ENCODE results near the gene DLGAP1.

Gene DLGAP1

DNA sequence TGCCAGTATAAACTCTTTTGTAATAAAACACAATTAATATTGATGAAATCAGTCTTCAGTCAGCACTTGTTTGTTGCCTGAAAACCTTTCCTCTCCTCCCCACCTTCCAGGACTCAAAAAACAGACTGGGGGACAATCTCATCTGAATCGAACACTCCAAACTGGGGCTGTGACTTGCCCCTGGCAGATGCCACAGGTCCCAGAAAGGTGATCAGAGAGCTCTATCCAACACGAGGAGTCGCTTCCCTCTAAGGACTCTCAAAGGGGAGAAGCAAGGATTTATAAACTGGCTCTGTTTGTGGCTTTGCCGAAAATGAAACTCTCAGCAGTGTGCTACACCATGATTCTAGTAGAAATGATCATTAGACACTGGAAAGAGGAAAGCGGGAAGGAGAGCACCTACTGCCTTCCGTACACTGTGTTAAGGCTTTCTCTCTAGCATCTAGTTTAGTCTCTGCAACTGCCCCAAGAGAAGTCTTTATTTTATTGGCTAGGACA lies 805.9 kb downstream of the DLGAP1 start:
- H3K4me3 ChIP-seq (ENCODE audit: low read depth, low read length) = no peak overlapping the region
- no peaks in the 10 kb centered on the region for H3K9me3 ChIP-seq (ENCODE audit: control insufficient read depth, insufficient read depth, low read length)
- peaks cover 32% of the 10 kb centered on the region for H3K4me1 ChIP-seq (ENCODE audit: control insufficient read depth, insufficient read depth, low read length)
- H3K27ac ChIP-seq (ENCODE audit: low read depth, low read length) = peak overlapping the region; percentile 18
- no peaks in the 10 kb centered on the region for H3K36me3 ChIP-seq (ENCODE audit: control insufficient read depth, insufficient read depth, low read length)
- no peaks in the 10 kb centered on the region for H3K27me3 ChIP-seq (ENCODE audit: control insufficient read depth, insufficient read depth, low read length)
- no peak overlapping the region for H3K9ac ChIP-seq (ENCODE audit: low read depth, low read length)

DNA sequence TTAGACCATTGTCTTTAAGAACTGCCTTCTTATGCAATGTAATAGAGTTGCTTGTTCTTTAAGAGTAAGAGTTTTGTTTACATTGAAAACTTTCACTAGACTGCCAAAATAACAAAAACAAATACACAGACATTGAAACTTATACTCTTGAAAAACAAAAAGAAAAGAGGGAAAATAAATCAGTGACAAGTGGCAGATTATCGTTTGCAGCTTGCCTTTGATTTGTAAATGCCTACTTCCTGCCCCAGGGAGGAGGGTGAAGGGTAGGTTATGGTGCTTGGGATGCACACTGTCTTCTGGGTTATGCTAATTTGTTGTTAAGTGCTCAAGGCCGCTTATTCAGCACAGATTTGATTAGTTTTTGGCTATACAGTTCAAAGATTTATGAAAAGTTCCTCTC lies 806.5 kb downstream of the DLGAP1 start:
- Histone ChIP-seq H3K9me3 (ENCODE audit: control insufficient read depth, insufficient read depth, low read length) (no peaks in the 10 kb centered on the region), H3K27me3 (ENCODE audit: control insufficient read depth, insufficient read depth, low read length) (no peaks in the 10 kb centered on the region), H3K27ac (ENCODE audit: low read depth, low read length) (peak overlapping the region; percentile 18), H3K4me1 (ENCODE audit: control insufficient read depth, insufficient read depth, low read length) (peaks cover 32% of the 10 kb centered on the region), H3K9ac (ENCODE audit: low read depth, low read length) (no peak overlapping the region), H3K4me3 (ENCODE audit: low read depth, low read length) (no peak overlapping the region), H3K36me3 (ENCODE audit: control insufficient read depth, insufficient read depth, low read length) (no peaks in the 10 kb centered on the region)

DNA sequence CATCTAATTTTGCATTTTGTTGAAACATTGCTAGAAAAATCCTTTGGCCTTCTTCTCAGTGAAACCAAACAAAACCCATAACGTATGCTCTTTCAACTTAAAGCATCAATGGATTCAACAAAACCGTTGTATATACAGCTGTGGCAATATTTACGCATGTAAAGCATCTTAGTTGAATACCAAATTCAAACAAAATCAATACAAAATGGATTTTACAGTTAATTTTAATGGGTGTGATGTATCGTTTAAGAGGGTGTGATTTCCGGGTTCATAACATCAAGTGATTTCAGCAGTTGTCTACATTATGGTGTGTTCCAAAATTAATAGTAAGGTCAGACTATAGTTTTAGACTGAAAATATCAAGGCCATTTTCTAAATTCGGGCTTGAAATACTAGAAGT lies 806.9 kb downstream of the DLGAP1 start:
- no peaks in the 10 kb centered on the region for H3K36me3 ChIP-seq (ENCODE audit: control insufficient read depth, insufficient read depth, low read length)
- no peak overlapping the region for H3K9ac ChIP-seq (ENCODE audit: low read depth, low read length)
- H3K27me3 ChIP-seq (ENCODE audit: control insufficient read depth, insufficient read depth, low read length) = no peaks in the 10 kb centered on the region
- H3K4me1 ChIP-seq (ENCODE audit: control insufficient read depth, insufficient read depth, low read length) = peaks cover 29% of the 10 kb centered on the region
- H3K4me3 ChIP-seq (ENCODE audit: low read depth, low read length) = no peak overlapping the region
- H3K9me3 ChIP-seq (ENCODE audit: control insufficient read depth, insufficient read depth, low read length) = no peaks in the 10 kb centered on the region
- H3K27ac ChIP-seq (ENCODE audit: low read depth, low read length) = no peak overlapping the region

DNA sequence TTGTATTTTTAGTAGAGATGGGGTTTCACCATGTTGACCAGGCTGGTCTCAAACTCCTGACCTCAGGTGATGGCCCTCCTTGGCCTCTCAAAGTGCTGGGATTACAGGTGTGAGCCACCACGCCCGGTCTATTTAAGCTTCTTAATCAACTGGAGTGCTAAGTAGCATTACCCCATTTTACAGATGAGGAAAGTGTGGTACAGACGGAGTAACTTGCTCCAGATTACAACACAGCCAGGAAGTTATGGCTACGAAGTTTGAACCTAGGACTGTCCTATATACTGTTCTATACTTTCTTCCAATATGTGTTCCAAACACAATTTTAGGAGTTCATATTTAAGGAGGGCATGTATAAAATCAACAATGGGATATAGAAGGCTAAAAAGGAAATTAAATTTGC lies 807.5 kb downstream of the DLGAP1 start:
- peaks cover 23% of the 10 kb centered on the region for H3K4me1 ChIP-seq (ENCODE audit: control insufficient read depth, insufficient read depth, low read length)
- H3K9me3 ChIP-seq (ENCODE audit: control insufficient read depth, insufficient read depth, low read length) = no peaks in the 10 kb centered on the region

DNA sequence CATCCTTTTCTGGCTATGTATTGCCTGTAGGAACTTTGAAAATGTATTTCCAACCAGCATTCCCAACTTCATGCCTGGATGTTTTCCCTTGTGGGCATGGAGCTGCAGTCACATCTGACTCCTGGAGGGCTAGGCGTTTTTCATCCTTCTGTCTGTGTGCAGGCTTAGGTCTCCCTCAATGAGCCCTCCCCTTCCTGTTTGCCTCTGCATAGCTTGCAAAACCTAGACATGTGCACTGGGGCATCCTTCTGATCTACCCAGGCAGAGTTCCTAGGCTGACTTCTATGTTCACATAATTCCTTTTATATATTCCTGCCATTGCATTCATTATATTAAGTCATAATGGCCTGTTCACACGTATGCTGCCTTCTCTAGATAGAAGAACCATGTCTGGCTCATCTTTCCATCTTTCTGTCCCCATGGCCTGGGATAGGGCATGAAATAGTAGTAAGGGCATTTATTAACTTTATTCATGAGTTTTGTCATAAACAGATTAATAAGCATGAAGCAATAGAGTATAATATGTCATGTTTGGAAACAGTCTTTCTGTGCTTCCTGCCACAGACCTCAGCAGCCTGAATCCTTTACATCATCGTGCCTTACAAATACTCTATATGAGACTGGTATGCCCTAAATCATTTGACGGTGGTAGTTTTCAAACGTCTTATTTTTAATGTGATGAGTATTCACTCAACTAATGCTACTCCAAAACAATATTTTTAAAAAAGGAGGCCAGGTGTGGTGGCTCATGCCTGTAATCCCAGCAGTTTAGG lies 809.5 kb downstream of the DLGAP1 start:
- Histone ChIP-seq H3K36me3 (ENCODE audit: control insufficient read depth, insufficient read depth, low read length) (no peaks in the 10 kb centered on the region), H3K27ac (ENCODE audit: low read depth, low read length) (no peak overlapping the region)

More for the DNA sequence above, 807.5 kb downstream of the DLGAP1 start:
- no peak overlapping the region for H3K4me3 ChIP-seq (ENCODE audit: low read depth, low read length)
- H3K9ac ChIP-seq (ENCODE audit: low read depth, low read length) = no peak overlapping the region
- no peaks in the 10 kb centered on the region for H3K27me3 ChIP-seq (ENCODE audit: control insufficient read depth, insufficient read depth, low read length)
- H3K27ac ChIP-seq (ENCODE audit: low read depth, low read length) = no peak overlapping the region
- no peaks in the 10 kb centered on the region for H3K36me3 ChIP-seq (ENCODE audit: control insufficient read depth, insufficient read depth, low read length)

DNA sequence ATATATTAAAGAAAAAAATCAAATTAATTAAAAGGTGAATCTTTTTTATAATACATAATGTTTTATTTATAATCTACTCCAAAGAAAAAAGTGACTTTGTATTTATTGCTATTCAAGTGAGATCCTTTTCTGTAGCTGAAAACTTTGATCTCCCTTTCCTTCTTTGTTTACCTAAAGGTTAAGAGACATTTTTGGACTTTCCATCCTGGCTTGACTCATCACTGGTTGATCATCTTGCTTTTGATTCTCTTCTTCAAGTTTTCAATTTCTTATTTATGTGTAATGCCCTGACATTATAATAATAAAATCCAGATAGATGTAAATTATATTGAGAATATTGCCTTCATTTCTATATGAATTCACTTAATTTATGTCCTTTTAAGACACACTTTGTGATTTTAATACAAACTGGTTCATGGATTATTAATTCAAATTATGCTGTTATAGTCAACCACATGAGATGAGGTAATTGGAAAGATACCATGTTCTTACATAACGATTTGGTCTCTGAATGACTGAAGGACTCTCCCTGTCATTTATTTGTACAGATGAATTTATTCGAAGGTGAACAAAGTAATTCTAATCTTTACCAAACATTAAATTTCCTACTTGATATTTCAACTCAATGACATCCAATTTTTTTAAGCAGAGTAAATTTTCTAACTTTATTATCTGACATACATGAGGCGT lies 820.7 kb downstream of the DLGAP1 start:
- H3K4me1 ChIP-seq (ENCODE audit: control insufficient read depth, insufficient read depth, low read length) = no peaks in the 10 kb centered on the region
- H3K27ac ChIP-seq (ENCODE audit: low read depth, low read length) = no peak overlapping the region
- H3K27me3 ChIP-seq (ENCODE audit: control insufficient read depth, insufficient read depth, low read length) = no peaks in the 10 kb centered on the region

More for the DNA sequence above, 809.5 kb downstream of the DLGAP1 start:
- H3K9me3 ChIP-seq (ENCODE audit: control insufficient read depth, insufficient read depth, low read length) = no peaks in the 10 kb centered on the region
- no peak overlapping the region for H3K9ac ChIP-seq (ENCODE audit: low read depth, low read length)
- H3K4me3 ChIP-seq (ENCODE audit: low read depth, low read length) = no peak overlapping the region
- peaks cover 21% of the 10 kb centered on the region for H3K4me1 ChIP-seq (ENCODE audit: control insufficient read depth, insufficient read depth, low read length)
- H3K27me3 ChIP-seq (ENCODE audit: control insufficient read depth, insufficient read depth, low read length) = no peaks in the 10 kb centered on the region

DNA sequence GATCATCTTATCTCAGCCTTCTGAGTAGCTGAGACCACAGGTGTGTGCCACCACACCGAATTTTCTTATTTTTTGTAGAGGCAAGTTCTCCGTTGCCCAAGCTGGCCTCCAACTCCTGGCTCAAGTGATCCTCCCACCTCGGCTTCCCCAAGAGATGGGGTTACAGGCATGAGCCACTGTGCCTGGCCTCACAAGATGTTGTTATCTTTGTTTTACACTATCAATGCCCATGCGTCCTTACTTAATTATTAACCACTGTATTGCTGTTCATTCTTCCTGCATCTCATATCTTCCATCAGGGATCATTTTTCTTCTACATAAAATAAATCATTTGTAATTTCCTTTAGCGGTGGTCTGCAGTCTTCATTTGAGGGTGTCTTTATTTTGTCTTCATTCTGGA lies 823.2 kb downstream of the DLGAP1 start:
- Histone ChIP-seq H3K36me3 (ENCODE audit: control insufficient read depth, insufficient read depth, low read length) (no peaks in the 10 kb centered on the region), H3K4me1 (ENCODE audit: control insufficient read depth, insufficient read depth, low read length) (no peaks in the 10 kb centered on the region), H3K27ac (ENCODE audit: low read depth, low read length) (no peak overlapping the region), H3K9ac (ENCODE audit: low read depth, low read length) (no peak overlapping the region), H3K27me3 (ENCODE audit: control insufficient read depth, insufficient read depth, low read length) (no peaks in the 10 kb centered on the region), H3K9me3 (ENCODE audit: control insufficient read depth, insufficient read depth, low read length) (no peaks in the 10 kb centered on the region), H3K4me3 (ENCODE audit: low read depth, low read length) (no peak overlapping the region)

More for the DNA sequence above, 820.7 kb downstream of the DLGAP1 start:
- H3K9ac ChIP-seq (ENCODE audit: low read depth, low read length) = no peak overlapping the region
- H3K4me3 ChIP-seq (ENCODE audit: low read depth, low read length) = no peak overlapping the region
- no peaks in the 10 kb centered on the region for H3K9me3 ChIP-seq (ENCODE audit: control insufficient read depth, insufficient read depth, low read length)
- no peaks in the 10 kb centered on the region for H3K36me3 ChIP-seq (ENCODE audit: control insufficient read depth, insufficient read depth, low read length)

DNA sequence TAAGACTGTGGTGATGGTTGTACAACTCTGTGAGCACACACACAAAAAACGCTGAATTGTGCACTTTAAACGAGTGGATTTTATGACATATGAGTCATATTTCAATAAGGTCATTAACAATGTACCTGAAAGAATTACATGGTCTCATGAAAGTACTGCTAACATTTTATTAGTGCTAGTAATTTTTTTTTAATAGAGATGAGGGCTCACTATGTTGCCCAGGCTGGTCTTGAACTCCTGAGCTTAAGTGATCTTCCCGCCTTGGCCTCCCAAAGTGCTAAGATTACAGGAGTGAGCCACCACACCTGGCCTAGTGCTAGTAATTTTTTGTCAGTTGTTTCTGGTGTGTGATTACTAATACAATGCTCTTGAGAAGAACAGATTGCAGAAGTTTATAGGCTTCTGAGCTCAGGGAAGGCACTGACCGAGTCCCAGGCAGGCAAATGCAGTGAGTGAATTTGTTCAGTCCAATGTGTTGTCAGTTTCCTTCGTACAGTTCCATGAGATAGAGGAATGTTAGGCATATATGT lies 828.1 kb downstream of the DLGAP1 start:
- peaks cover 24% of the 10 kb centered on the region for H3K4me1 ChIP-seq (ENCODE audit: control insufficient read depth, insufficient read depth, low read length)
- no peaks in the 10 kb centered on the region for H3K27me3 ChIP-seq (ENCODE audit: control insufficient read depth, insufficient read depth, low read length)
- H3K27ac ChIP-seq (ENCODE audit: low read depth, low read length) = no peak overlapping the region
- no peaks in the 10 kb centered on the region for H3K36me3 ChIP-seq (ENCODE audit: control insufficient read depth, insufficient read depth, low read length)
- no peak overlapping the region for H3K4me3 ChIP-seq (ENCODE audit: low read depth, low read length)
- no peaks in the 10 kb centered on the region for H3K9me3 ChIP-seq (ENCODE audit: control insufficient read depth, insufficient read depth, low read length)
- H3K9ac ChIP-seq (ENCODE audit: low read depth, low read length) = no peak overlapping the region

DNA sequence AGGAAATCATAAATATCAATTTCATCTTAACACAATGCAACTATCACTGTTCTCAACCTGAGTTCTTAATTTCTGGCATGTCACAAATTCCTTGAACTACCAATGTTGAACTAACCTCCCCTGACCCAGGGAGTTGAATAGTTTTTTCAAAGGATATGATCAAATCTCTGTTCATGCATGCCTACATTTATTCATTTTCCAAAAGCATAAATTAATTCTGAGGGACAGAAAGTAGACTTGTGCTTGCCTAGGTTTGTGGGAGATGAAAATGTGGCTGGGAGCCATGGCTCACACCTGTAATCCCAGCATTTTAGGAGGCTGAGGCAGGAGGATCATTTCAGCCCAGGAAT lies 829.4 kb downstream of the DLGAP1 start:
- H3K4me1 ChIP-seq (ENCODE audit: control insufficient read depth, insufficient read depth, low read length) = peaks cover 24% of the 10 kb centered on the region
- no peak overlapping the region for H3K9ac ChIP-seq (ENCODE audit: low read depth, low read length)
- H3K27me3 ChIP-seq (ENCODE audit: control insufficient read depth, insufficient read depth, low read length) = no peaks in the 10 kb centered on the region
- peak overlapping the region; percentile 87 for H3K27ac ChIP-seq (ENCODE audit: low read depth, low read length)
- no peaks in the 10 kb centered on the region for H3K36me3 ChIP-seq (ENCODE audit: control insufficient read depth, insufficient read depth, low read length)
- H3K9me3 ChIP-seq (ENCODE audit: control insufficient read depth, insufficient read depth, low read length) = no peaks in the 10 kb centered on the region
- H3K4me3 ChIP-seq (ENCODE audit: low read depth, low read length) = no peak overlapping the region

DNA sequence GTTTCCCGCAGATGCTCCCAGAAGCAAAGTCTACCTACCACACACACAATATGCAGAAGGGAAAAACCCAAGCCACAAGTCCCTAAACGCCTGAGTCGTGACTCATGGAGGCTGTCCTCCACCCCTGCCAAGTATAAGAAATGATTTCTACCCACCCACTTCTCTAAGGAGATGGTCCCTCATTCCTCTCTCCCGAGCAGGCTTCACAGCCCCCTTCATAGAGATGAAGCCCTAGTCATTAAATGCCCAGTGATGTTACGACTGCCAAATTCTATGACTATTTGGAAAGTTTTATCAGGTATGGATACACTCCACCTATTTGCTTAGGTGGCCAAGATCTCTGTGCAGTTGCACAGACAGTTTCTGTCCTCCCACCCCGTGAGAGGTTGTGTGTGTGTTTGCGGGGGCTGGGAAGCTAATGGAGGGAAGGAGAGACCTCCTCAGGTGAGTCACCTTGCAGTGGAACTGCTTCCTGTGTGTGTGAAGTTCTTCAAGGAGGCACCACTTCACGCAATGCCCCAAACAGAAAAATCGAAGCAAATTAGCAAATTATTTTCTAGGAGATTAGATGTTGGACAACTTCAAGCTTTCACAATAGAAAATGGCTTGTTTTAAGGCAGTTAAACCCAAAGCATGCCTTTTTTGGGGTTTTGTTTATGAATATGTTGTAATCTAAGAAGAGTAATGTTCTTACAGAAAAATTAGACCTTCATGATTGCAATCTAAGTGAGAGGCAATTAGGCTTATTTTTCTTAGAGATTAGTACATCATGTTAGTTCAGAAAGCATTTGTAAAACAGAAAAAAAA lies 830.0 kb downstream of the DLGAP1 start:
- Histone ChIP-seq H3K27ac (ENCODE audit: low read depth, low read length) (peak overlapping the region; percentile 87), H3K4me1 (ENCODE audit: control insufficient read depth, insufficient read depth, low read length) (peaks cover 24% of the 10 kb centered on the region), H3K9me3 (ENCODE audit: control insufficient read depth, insufficient read depth, low read length) (no peaks in the 10 kb centered on the region), H3K9ac (ENCODE audit: low read depth, low read length) (peak overlapping the region; percentile 9; the same call in 1 of the 2 replicates), H3K27me3 (ENCODE audit: control insufficient read depth, insufficient read depth, low read length) (no peaks in the 10 kb centered on the region), H3K36me3 (ENCODE audit: control insufficient read depth, insufficient read depth, low read length) (no peaks in the 10 kb centered on the region), H3K4me3 (ENCODE audit: low read depth, low read length) (no peak overlapping the region)

All from HUES48 (cell line).